Kidney (tissue), 14 donors: ENCODE data around the gene ARHGAP40. TPM values are rescaled to one million over a fixed set of nuclear protein-coding genes. Genes with fewer than 3 reads are reported as not detected.
A peak's percentile ranks its signal among the peaks of the same experiment; 100 is the strongest.

Experiments used
- DNase-seq, 5 donors: peaks; one replicate each; pipeline ENCODE4 v3.0.0-alpha.2; 2013 to 2020
- FAIRE-seq: peaks from 2 replicates; lab custom pipeline; 2012; peaks lifted over from hg19 to GRCh38; lab: Jason Lieb, UNC
- H3K27ac ChIP-seq, 2 donors: one replicate each; pipeline ENCODE4 v1.7.0; 2013; ENCODE audit warnings: low read depth in 2 of 2, low read length in 2 of 2, inconsistent platforms in 1 of 2
- H3K27me3 ChIP-seq: one replicate; pipeline ENCODE4 v1.7.1; 2013; ENCODE audit warnings: low read length, inconsistent platforms; ENCODE audit not compliant: control insufficient read depth, insufficient read depth
- H3K36me3 ChIP-seq, 3 donors: one replicate each; pipeline versions ENCODE4 v1.7.0 to v1.7.1; 2013; ENCODE audit warnings: low read length in 3 of 3, control low read depth in 1 of 3, inconsistent platforms in 1 of 3; ENCODE audit not compliant: insufficient read depth in 3 of 3, control insufficient read depth in 2 of 3
- H3K4me1 ChIP-seq, 3 donors: one replicate each; pipeline versions ENCODE4 v1.7.0 to v1.7.1; 2013; ENCODE audit warnings: low read length in 3 of 3, inconsistent platforms in 1 of 3, low read depth in 1 of 3; ENCODE audit not compliant: control insufficient read depth in 2 of 3, insufficient read depth in 2 of 3
- H3K4me3 ChIP-seq, 3 donors: one replicate each; pipeline versions ENCODE4 v1.7.0 to v1.8.1; 2013; ENCODE audit warnings: low read length in 3 of 3, control low read depth in 1 of 3, inconsistent platforms in 1 of 3
- H3K9ac ChIP-seq, 3 donors: one replicate each; pipeline versions ENCODE4 v1.7.0 to v1.7.1; 2013; ENCODE audit warnings: low read length in 3 of 3, control low read depth in 1 of 3, inconsistent platforms in 1 of 3
- H3K9me3 ChIP-seq, 3 donors: one replicate each; pipeline versions ENCODE4 v1.7.0 to v1.7.1; 2013; ENCODE audit warnings: low read length in 3 of 3, control low read depth in 1 of 3, inconsistent platforms in 1 of 3; ENCODE audit not compliant: control insufficient read depth in 2 of 3, insufficient read depth in 1 of 3
- intact Hi-C: fragments of 100-400 bp; cut with DNase I; formaldehyde crosslinking; loops from one replicate; pipeline ENCODE4 v1.11.1; 2022
- polyA plus RNA-seq: library from polyadenylated mRNA; stranded (reverse); fragments of 350-450 nt; fragmentation: Illumina TruSeq; extraction: RNeasy Lipid Tissue Mini Kit (QIAGEN cat#74804); gene quantifications from one replicate; pipeline ENCODE4 v1.2.3, GENCODE V29; 2014; ENCODE audit warnings: low read depth, low replicate concordance; ENCODE audit not compliant: insufficient read depth
- total RNA-seq: library from RNA; stranded (reverse); fragmentation: NEBNext Ultra II Directional; extraction: Animal tissue kit (Norgen Biotek cat#: 25700); gene quantifications from one replicate; pipeline ENCODE4 v1.2.1, GENCODE V29; 2021
- TF ChIP-seq, protein P1 (sequence below): IDR thresholded peaks from 3 replicates; pipeline ENCODE4 v1.5.1; 2012; ENCODE audit warnings: mild to moderate bottlenecking, moderate library complexity, borderline replicate concordance; ENCODE audit not compliant: insufficient read depth; ENCODE audit errors: extremely low read depth
- donor health status: control.
- donor health status: control.
- donor health status: control.
- donor health status: control.
- donor health status: control.
- donor health status: DM: yes; HTN: yes; CAD: no.
- donor health status: Normal renal cell carcinoma (clear cell type).

The ARHGAP40 gene
- total and polyA plus RNA-seq, 2 donors from 2014 or later: 1.3 to 20.2 TPM

DNA sequence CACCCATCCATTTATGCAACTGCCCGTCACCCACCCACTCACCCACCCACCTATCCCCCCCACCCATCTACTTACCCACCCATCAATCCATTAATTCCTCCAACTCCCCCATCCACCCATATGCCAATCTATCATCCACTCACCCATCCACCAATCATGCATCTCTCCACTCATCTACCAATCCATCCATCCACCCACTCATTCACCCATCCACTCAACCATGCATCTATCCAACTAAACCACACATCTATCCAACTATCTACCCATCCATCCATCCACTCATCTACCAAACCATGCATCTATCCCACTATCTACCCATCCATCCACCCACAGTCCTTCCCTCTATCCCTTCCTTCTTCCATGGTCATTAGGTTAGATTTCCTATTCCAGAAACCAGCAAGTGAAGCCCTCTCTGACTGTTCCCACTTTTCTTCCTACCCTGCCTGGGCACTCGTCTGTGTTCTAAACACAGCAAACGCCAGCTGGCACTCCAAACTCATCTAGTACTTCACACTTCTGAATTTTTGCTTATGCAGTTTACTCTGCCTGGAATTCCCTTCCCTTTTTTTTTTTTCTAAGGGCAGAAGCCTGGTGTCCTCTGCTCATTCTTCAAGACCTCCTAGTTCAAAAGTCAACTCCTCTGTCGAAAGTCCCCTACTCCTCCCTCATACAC is 43.1 kb downstream of the ARHGAP40 start:
- H3K4me3 ChIP-seq: no peak overlapping the region
- intact Hi-C loops: loop anchor here (10.0 kb wide), 2 partner anchors 110 to 400 kb away; no protein-coding TSS in a partner anchor
- H3K4me1 ChIP-seq: peaks cover 0 to 4% (median 4%) of the 10 kb centered on the region in 3 donors
- no peak overlapping the region for H3K9ac ChIP-seq
- H3K36me3 ChIP-seq: no peaks in the 10 kb centered on the region
- DNase-seq (no peak), FAIRE-seq (no peak)
- TF ChIP-seq, protein P1, sequence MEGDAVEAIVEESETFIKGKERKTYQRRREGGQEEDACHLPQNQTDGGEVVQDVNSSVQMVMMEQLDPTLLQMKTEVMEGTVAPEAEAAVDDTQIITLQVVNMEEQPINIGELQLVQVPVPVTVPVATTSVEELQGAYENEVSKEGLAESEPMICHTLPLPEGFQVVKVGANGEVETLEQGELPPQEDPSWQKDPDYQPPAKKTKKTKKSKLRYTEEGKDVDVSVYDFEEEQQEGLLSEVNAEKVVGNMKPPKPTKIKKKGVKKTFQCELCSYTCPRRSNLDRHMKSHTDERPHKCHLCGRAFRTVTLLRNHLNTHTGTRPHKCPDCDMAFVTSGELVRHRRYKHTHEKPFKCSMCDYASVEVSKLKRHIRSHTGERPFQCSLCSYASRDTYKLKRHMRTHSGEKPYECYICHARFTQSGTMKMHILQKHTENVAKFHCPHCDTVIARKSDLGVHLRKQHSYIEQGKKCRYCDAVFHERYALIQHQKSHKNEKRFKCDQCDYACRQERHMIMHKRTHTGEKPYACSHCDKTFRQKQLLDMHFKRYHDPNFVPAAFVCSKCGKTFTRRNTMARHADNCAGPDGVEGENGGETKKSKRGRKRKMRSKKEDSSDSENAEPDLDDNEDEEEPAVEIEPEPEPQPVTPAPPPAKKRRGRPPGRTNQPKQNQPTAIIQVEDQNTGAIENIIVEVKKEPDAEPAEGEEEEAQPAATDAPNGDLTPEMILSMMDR: no peak
- peaks cover 3% of the 10 kb centered on the region for H3K27me3 ChIP-seq
- no peaks in the 10 kb centered on the region for H3K9me3 ChIP-seq
- H3K27ac ChIP-seq: no peak overlapping the region

DNA sequence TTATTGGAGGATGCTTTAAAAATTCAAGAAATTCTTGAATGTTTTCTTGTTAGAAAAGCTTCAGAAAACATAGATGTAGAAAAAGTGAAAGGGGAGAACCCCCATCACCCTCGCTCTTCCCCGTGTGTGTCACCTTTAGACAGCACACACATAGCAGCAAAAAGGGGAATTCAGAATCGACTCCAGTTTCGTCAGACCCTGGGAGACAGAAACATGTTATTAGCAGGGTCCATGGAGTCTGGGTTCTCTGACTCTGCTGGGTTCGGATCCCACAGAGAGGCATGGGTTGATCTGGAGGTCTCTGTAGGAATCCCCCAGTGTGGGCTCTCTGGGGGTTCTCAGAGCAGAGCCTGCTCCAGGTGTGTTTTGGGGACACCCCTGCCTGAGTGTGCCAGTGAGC is 43.7 kb downstream of the ARHGAP40 start:
- Histone ChIP-seq H3K27me3 (peaks cover 3% of the 10 kb centered on the region), H3K4me1 (peaks cover 0 to 4% (median 4%) of the 10 kb centered on the region in 3 donors), H3K4me3 (no peak overlapping the region), H3K36me3 (no peaks in the 10 kb centered on the region), H3K9me3 (no peaks in the 10 kb centered on the region), H3K27ac (no peak overlapping the region), H3K9ac (no peak overlapping the region)
- TF ChIP-seq, protein P1: no peak
- FAIRE-seq: no peak
- intact Hi-C loops: loop anchor here (10.0 kb wide), 2 partner anchors 109 to 399 kb away; no protein-coding TSS in a partner anchor
- DNase-seq: no peak

DNA sequence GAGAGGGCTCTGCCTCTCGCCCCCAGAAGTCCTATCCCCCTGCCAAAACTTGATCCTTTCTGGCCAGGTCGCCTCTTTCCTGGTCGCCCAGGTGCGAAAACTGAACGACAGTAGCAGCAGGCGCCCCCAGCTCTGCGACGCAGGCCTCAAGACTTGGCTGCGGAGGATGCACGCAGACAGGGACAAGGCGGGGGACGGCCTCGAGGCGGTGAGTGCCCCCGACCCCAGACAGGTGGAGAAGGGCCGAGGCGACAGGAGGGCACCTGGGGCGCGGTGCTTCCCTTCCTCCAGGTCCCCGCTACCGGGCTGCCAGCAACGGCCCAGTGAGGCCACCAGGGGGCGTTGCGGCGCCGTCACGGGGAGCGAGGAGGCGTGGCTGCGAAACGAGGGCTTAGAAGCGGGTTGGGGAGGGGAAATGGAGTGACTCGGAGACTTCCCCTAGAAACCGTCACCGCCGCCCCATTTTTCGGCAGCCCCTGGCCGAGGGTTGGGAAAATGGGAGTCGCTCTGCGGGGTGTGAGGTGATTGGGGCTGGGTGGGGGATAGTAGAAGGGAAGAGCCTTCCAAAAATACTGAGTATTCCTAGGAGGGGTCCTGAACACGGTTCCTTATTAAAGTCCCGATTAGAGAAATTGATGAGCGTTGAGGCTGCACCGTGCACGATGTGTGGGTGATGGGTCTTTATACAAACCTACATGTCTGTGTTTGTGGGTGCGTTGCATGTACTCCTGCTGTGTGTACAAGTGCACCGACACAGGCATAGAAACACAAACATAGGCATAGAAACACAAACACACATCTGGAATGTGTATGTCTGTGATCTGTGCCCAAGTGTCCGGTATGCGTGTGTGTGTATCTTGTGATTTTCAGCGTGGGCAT is 44.6 kb downstream of the ARHGAP40 start:
- no peak for FAIRE-seq
- Histone ChIP-seq H3K4me3 (peak overlapping the region in 2 of 3 donors; percentile 7 to 41), H3K9me3 (no peaks in the 10 kb centered on the region), H3K27me3 (peaks cover 3% of the 10 kb centered on the region), H3K9ac (no peak overlapping the region), H3K27ac (no peak overlapping the region), H3K36me3 (no peaks in the 10 kb centered on the region), H3K4me1 (peaks cover 0 to 4% (median 4%) of the 10 kb centered on the region in 3 donors)
- peak; percentile 74 to 90 (median 85) for DNase-seq
- TF ChIP-seq, protein P1: peak; percentile 91
- intact Hi-C loops: loop anchor here (10.0 kb wide), 2 partner anchors 109 to 399 kb away; no protein-coding TSS in a partner anchor
